ENCODE data around the gene SPTBN1. TPM values are rescaled to one million over a fixed set of nuclear protein-coding genes. Genes with fewer than 3 reads are reported as not detected.

SPTBN1 gene
- total RNA-seq, 1 donor from 2014 or later: 83.2 TPM

- ChIA-PET CTCF (no interaction called here), POLR2A (interaction anchor here (0.6 kb wide), 1 partner anchor 42 kb away, joined by 4 read pairs; no protein-coding TSS in a partner anchor)
Observed at GRCh38 chr2:54540194-54540593, 84.1 kb downstream of the SPTBN1 start.

GRCh38 chr2:54541995-54542394, 85.9 kb downstream of the SPTBN1 start:
- Mint-ChIP-seq H3K27me3 (no peaks in the 10 kb centered on the region), H3K9me3 (no peaks in the 10 kb centered on the region), H3K4me3 (no peak overlapping the region), H3K4me1 (peaks cover 10% of the 10 kb centered on the region), H3K36me3 (ENCODE audit: low read depth) (no peaks in the 10 kb centered on the region), H3K27ac (no peak overlapping the region)
- CTCF ChIA-PET: no interaction called here
- ATAC-seq (ENCODE audit: low read depth): no peak
- no peak for DNase-seq
- no peak for TF ChIP-seq CTCF (IDR thresholded peaks at IDR 0.05)
- intact Hi-C loops (cut with micrococcal nuclease): no loop called here
- POLR2A ChIA-PET: no interaction called here

More at GRCh38 chr2:54540194-54540593, 84.1 kb downstream of the SPTBN1 start:
- H3K27ac Mint-ChIP-seq: no peak overlapping the region
- no peaks in the 10 kb centered on the region for H3K27me3 Mint-ChIP-seq
- ATAC-seq (ENCODE audit: low read depth): no peak
- no peak for TF ChIP-seq CTCF (IDR thresholded peaks at IDR 0.05)
- DNase-seq: no peak
- H3K36me3 Mint-ChIP-seq (ENCODE audit: low read depth): no peaks in the 10 kb centered on the region
- intact Hi-C loops (cut with micrococcal nuclease): no loop called here
- peaks cover 15% of the 10 kb centered on the region for H3K4me1 Mint-ChIP-seq
- H3K9me3 Mint-ChIP-seq: no peaks in the 10 kb centered on the region
- H3K4me3 Mint-ChIP-seq: no peak overlapping the region

GRCh38 chr2:54543733-54544396, 87.7 kb downstream of the SPTBN1 start:
- H3K4me3 Mint-ChIP-seq: no peak overlapping the region
- CTCF ChIA-PET: no interaction called here

GRCh38 chr2:54545702-54546450, 89.7 kb downstream of the SPTBN1 start:
- DNase-seq: no peak
- no peaks in the 10 kb centered on the region for H3K9me3 Mint-ChIP-seq
- POLR2A ChIA-PET: interaction anchor here (0.7 kb wide), 1 partner anchor 986 kb away, joined by 4 read pairs; no protein-coding TSS in a partner anchor
- intact Hi-C loops (cut with micrococcal nuclease): no loop called here
- H3K36me3 Mint-ChIP-seq (ENCODE audit: low read depth): no peaks in the 10 kb centered on the region
- H3K4me1 Mint-ChIP-seq: peaks cover 12% of the 10 kb centered on the region
- CTCF ChIA-PET: no interaction called here
- TF ChIP-seq CTCF (IDR thresholded peaks at IDR 0.05): no peak
- no peak overlapping the region for H3K27ac Mint-ChIP-seq
- H3K4me3 Mint-ChIP-seq: no peak overlapping the region
- no peaks in the 10 kb centered on the region for H3K27me3 Mint-ChIP-seq
- ATAC-seq (ENCODE audit: low read depth): peak; percentile 40

More at GRCh38 chr2:54543733-54544396, 87.7 kb downstream of the SPTBN1 start:
- intact Hi-C loops (cut with micrococcal nuclease): no loop called here
- no peaks in the 10 kb centered on the region for H3K9me3 Mint-ChIP-seq
- no peaks in the 10 kb centered on the region for H3K27me3 Mint-ChIP-seq
- ATAC-seq (ENCODE audit: low read depth) (peak; percentile 47), DNase-seq (no peak)
- H3K27ac Mint-ChIP-seq: no peak overlapping the region
- peaks cover 10% of the 10 kb centered on the region for H3K4me1 Mint-ChIP-seq
- TF ChIP-seq CTCF (IDR thresholded peaks at IDR 0.05): no peak
- POLR2A ChIA-PET: interaction anchor here (2.0 kb wide), 1 partner anchor 15 kb away, joined by 6 read pairs; no protein-coding TSS in a partner anchor
- no peaks in the 10 kb centered on the region for H3K36me3 Mint-ChIP-seq (ENCODE audit: low read depth)

- intact Hi-C loops (cut with micrococcal nuclease): no loop called here
- Mint-ChIP-seq H3K27me3 (no peaks in the 10 kb centered on the region), H3K4me1 (peaks cover 18% of the 10 kb centered on the region), H3K27ac (no peak overlapping the region), H3K4me3 (no peak overlapping the region), H3K36me3 (ENCODE audit: low read depth) (no peaks in the 10 kb centered on the region), H3K9me3 (no peaks in the 10 kb centered on the region)
- DNase-seq: no peak
- ATAC-seq (ENCODE audit: low read depth): no peak
- no peak for TF ChIP-seq CTCF (IDR thresholded peaks at IDR 0.05)
- ChIA-PET CTCF (interaction anchor here (1.5 kb wide), 1 partner anchor 158 kb away, joined by 4 read pairs; no protein-coding TSS in a partner anchor), POLR2A (interaction anchor here (0.7 kb wide), 2 partner anchors 51 to 985 kb away, joined by 4 read pairs; no protein-coding TSS in a partner anchor)
Observed at GRCh38 chr2:54546518-54546917, 90.4 kb downstream of the SPTBN1 start.
